AG20443 (cell line): Measurements from ENCODE around the gene MTG1.
"Not testable (repeated sequence)": the region's sequence is repeated elsewhere in the genome, so short reads cannot be mapped to it uniquely, and the experiment has no call there.

Source experiments
- DNase-seq: peaks from one replicate; pipeline ENCODE4 v3.0.0; 2012; ENCODE audit warnings: low spot score, mixed read lengths

The MTG1 gene

GRCh38 chr10:133424102-133424501, 30.1 kb downstream of the MTG1 start:
- DNase-seq, result not testable (repeated sequence)

GRCh38 chr10:133424601-133425000, 30.6 kb downstream of the MTG1 start, which contains the start of gene SPRN:
Gene SPRN (minus strand): TSS chr10:133424625. CDS start chr10:133423681, 944 bp downstream.
- not testable (repeated sequence) for DNase-seq

GRCh38 chr10:133429571-133429970, 35.6 kb downstream of the MTG1 start:
- DNase-seq, result not testable (repeated sequence)

- DNase-seq, result not testable (repeated sequence)
Observed at GRCh38 chr10:133431888-133432613, 38.1 kb downstream of the MTG1 start.

GRCh38 chr10:133432789-133433188, 38.8 kb downstream of the MTG1 start:
- not testable (repeated sequence) for DNase-seq

- DNase-seq, result no peak
Observed at GRCh38 chr10:133438711-133439273, 44.8 kb downstream of the MTG1 start.

GRCh38 chr10:133439517-133440461, 45.8 kb downstream of the MTG1 start:
- DNase-seq, result no peak

GRCh38 chr10:133440633-133441285, 46.8 kb downstream of the MTG1 start:
- DNase-seq, result no peak

- not testable (repeated sequence) for DNase-seq
Observed at GRCh38 chr10:133441356-133441755, 47.4 kb downstream of the MTG1 start.

- DNase-seq, result no peak
Observed at GRCh38 chr10:133441780-133442179, 47.8 kb downstream of the MTG1 start.

GRCh38 chr10:133442191-133442966, 48.4 kb downstream of the MTG1 start:
- no peak for DNase-seq

- no peak for DNase-seq
Observed at GRCh38 chr10:133442967-133443924, 49.3 kb downstream of the MTG1 start.

- DNase-seq, result no peak
Observed at GRCh38 chr10:133444342-133445267, 50.6 kb downstream of the MTG1 start.

- no peak for DNase-seq
Observed at GRCh38 chr10:133445268-133445732, 51.3 kb downstream of the MTG1 start.

- DNase-seq, result no peak
Observed at GRCh38 chr10:133445751-133446708, 52.1 kb downstream of the MTG1 start.

- DNase-seq, result no peak
Observed at GRCh38 chr10:133446979-133447378, 53.0 kb downstream of the MTG1 start.

GRCh38 chr10:133448120-133448519, 54.2 kb downstream of the MTG1 start:
- no peak for DNase-seq

GRCh38 chr10:133451346-133451745, 57.4 kb downstream of the MTG1 start:
- no peak for DNase-seq
